AG10803 (cell line): ENCODE measurements around the gene SCRG1.

Experiments used
- DNase-seq: peaks from one replicate; pipeline ENCODE4 v3.0.0; 2010; ENCODE audit warnings: low read depth
- H3K4me3 ChIP-seq: 2 replicates; pipeline ENCODE4 v1.5.1; 2011; ENCODE audit warnings: mild to moderate bottlenecking, low read length, control low read depth
- TF ChIP-seq, protein P1 (sequence below): conservative IDR thresholded peaks from 2 replicates; pipeline ENCODE4 v1.5.1; 2011; ENCODE audit warnings: mild to moderate bottlenecking, low read length, control low read depth, inconsistent platforms

The SCRG1 gene

DNA sequence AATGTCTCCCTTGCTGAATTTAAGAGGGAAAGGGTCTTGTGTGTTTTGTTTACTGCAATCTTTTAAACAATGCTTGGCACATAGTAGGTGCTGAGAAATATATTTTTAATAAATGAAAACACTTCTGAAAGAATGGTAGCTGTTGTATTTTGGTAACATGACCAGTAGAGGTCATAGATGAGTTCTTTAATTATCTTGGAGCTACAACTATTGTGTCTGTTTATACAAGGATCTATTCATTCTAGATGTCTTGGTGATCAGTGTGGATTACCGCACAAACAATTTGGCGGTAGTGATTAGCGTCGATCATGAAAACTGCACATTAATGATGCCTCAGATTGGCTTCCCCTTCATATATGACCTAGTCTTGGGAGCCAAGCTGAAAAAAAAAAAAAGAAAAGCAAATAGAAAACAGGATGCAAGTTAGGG lies 21.4 kb upstream of the SCRG1 start:
- H3K4me3 ChIP-seq, result no peak overlapping the region
- TF ChIP-seq, protein P1, sequence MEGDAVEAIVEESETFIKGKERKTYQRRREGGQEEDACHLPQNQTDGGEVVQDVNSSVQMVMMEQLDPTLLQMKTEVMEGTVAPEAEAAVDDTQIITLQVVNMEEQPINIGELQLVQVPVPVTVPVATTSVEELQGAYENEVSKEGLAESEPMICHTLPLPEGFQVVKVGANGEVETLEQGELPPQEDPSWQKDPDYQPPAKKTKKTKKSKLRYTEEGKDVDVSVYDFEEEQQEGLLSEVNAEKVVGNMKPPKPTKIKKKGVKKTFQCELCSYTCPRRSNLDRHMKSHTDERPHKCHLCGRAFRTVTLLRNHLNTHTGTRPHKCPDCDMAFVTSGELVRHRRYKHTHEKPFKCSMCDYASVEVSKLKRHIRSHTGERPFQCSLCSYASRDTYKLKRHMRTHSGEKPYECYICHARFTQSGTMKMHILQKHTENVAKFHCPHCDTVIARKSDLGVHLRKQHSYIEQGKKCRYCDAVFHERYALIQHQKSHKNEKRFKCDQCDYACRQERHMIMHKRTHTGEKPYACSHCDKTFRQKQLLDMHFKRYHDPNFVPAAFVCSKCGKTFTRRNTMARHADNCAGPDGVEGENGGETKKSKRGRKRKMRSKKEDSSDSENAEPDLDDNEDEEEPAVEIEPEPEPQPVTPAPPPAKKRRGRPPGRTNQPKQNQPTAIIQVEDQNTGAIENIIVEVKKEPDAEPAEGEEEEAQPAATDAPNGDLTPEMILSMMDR, result peak; percentile 66
- DNase-seq, result peak; percentile 33

GRCh38 chr4:173418639-173419038 lies 19.7 kb upstream of the SCRG1 start:
- TF ChIP-seq, protein P1, result no peak
- DNase-seq, result no peak
- no peak overlapping the region for H3K4me3 ChIP-seq

DNA sequence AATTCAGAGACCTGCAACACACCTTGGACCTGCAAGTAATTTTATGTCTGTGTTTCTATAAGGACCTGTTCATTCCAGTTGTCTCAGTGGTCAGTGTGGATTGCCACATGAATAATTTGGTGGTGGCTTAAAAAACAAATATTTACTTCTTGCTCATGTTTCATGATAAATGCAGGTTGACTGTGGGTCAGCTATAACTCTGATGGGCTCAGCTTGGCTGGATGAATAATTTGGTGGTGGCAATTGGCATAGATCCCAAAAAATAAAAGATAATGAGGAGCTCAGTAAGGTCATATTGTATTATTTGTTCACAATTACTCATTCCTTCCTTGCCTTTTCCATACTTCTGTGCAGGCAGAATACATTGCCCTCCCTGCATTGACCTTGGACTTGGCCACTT lies 18.9 kb upstream of the SCRG1 start:
- no peak for DNase-seq
- H3K4me3 ChIP-seq, result no peak overlapping the region
- TF ChIP-seq, protein P1, result no peak

GRCh38 chr4:173415885-173416653 lies 17.2 kb upstream of the SCRG1 start:
- H3K4me3 ChIP-seq, result no peak overlapping the region
- DNase-seq, result no peak
- TF ChIP-seq, protein P1, result no peak

- TF ChIP-seq, protein P1, result no peak
- DNase-seq, result no peak
Observed at GRCh38 chr4:173415092-173415491, 16.2 kb upstream of the SCRG1 start.

DNA sequence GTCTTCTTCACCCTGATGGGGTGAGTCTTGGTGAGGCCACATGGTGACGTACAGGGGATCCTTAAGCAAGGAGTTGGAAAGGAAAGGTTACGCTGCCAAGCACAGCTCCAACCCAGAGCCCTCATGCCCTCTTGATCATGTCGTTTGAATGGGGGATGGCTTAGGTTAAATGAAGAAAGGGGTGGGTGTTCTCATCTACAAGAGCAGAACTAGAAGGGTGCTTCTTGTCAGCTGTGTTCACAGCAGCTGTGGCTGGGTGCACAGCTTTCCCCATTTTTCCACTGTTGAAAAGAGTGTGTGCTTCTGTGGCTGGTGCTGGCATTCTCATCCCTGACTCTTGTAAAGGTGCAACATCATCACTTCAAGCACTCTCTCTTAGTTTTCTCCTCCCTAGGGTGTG lies 15.5 kb upstream of the SCRG1 start:
- DNase-seq, result no peak
- TF ChIP-seq, protein P1, result no peak
- no peak overlapping the region for H3K4me3 ChIP-seq

More at GRCh38 chr4:173415092-173415491, 16.2 kb upstream of the SCRG1 start:
- H3K4me3 ChIP-seq, result no peak overlapping the region

DNA sequence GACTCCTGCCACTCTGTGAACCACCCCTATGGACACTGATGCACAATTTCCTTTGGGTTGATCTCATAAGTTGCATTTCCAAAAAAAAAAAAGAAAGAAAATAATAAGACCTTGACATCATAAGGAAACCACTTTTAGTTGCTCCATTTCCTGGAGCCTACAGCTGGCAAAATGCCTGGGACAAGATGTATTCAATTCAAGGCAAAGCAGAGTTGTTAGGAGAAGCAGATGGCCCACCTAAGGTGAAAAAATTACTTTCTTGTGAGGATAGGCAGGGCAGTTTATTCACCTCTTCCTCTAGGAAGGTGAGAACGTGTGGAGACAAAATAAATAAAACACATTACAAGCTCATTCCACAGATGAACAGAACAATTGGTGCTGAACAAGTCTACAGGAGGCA lies 14.1 kb upstream of the SCRG1 start:
- TF ChIP-seq, protein P1, result no peak
- peak; percentile 44 for DNase-seq
- H3K4me3 ChIP-seq, result no peak overlapping the region
